Lower leg skin (tissue), 3 donors: ENCODE results near the gene UBXN6.

Experiments
- CTCF ChIP-seq, 3 donors: fragments of 450-650 bp; IDR thresholded peaks; one replicate each; pipeline ENCODE4 v1.5.1; 2016; ENCODE audit warnings: antibody characterized with exemption in 3 of 3, mild to moderate bottlenecking in 3 of 3, moderate library complexity in 2 of 3
- POLR2A ChIP-seq, 2 donors: fragments of 450-650 bp; IDR thresholded peaks; one replicate each; pipeline ENCODE4 v1.6.1; 2016 to 2017; ENCODE audit warnings: antibody characterized with exemption in 2 of 2, mild to moderate bottlenecking in 1 of 2, moderate library complexity in 1 of 2

GRCh38 chr19:4467835-4468234 is 10.2 kb upstream of the UBXN6 start:
- TF ChIP-seq CTCF (IDR thresholded peaks at IDR 0.05) (no peak), POLR2A (IDR thresholded peaks at IDR 0.05) (no peak)
